Suprapubic skin (tissue), 4 donors: ENCODE measurements around the gene ZNF775. TPM values are rescaled to one million over a fixed set of nuclear protein-coding genes. Genes with fewer than 3 reads are reported as not detected.

Source experiments
- DNase-seq, 2 donors: peaks; one replicate each; pipeline ENCODE4 v3.0.0-alpha.2; 2019; ENCODE audit warnings: low spot score in 2 of 2
- H3K27ac ChIP-seq: fragments of 200-600 bp; sonication (generic); one replicate; pipeline ENCODE4 v1.5.1; 2019
- H3K27me3 ChIP-seq: fragments of 200-600 bp; sonication (generic); one replicate; pipeline ENCODE4 v1.5.1; 2019
- H3K36me3 ChIP-seq: fragments of 200-600 bp; sonication (generic); one replicate; pipeline ENCODE4 v1.5.1; 2019
- H3K4me1 ChIP-seq: fragments of 200-600 bp; sonication (generic); one replicate; pipeline ENCODE4 v1.5.1; 2019
- H3K4me3 ChIP-seq: fragments of 200-600 bp; sonication (generic); one replicate; pipeline ENCODE4 v1.5.1; 2019; ENCODE audit warnings: mild to moderate bottlenecking
- H3K9me3 ChIP-seq: fragments of 200-600 bp; sonication (generic); one replicate; pipeline ENCODE4 v1.5.1; 2019
- CTCF ChIP-seq, 2 donors: fragments of 200-600 bp in 1 of 2; fragments of 450-650 bp in 1 of 2; sonication (generic) in 1 of 2; IDR thresholded peaks; one replicate each; pipeline ENCODE4 v1.5.1; 2016 to 2019; ENCODE audit warnings: antibody characterized with exemption in 2 of 2, mild to moderate bottlenecking in 1 of 2, moderate library complexity in 1 of 2
- EP300 ChIP-seq: sonication (generic); formaldehyde crosslinking; IDR thresholded peaks from one replicate; pipeline ENCODE4 v1.6.1; 2017; ENCODE audit warnings: antibody characterized with exemption
- POLR2A ChIP-seq, 2 donors: fragments of 450-650 bp; IDR thresholded peaks; one replicate each; pipeline ENCODE4 v1.6.1; 2017; ENCODE audit warnings: antibody characterized with exemption in 2 of 2, mild to moderate bottlenecking in 2 of 2, moderate library complexity in 2 of 2
- POLR2AphosphoS5 ChIP-seq, 3 donors: sonication (generic); formaldehyde crosslinking; IDR thresholded peaks; one replicate each; pipeline ENCODE4 v1.6.1; 2017; ENCODE audit warnings: antibody characterized with exemption in 3 of 3
- WGBS: methylation state at CpG from one replicate; pipeline ENCODE4 v1.1.5; 2018; 5-methylcytosine and 5-hydroxymethylcytosine counted together
- total RNA-seq, 4 donors: library from RNA; depleted of rRNA; stranded (reverse); fragments of >200 nt; gene quantifications; one replicate each; pipeline ENCODE4 v1.1.0, GENCODE V29; 2016

Gene ZNF775
- total RNA-seq, 4 donors from 2014 or later: 1.6 to 3.9 (median 2.6) TPM

- TF ChIP-seq POLR2AphosphoS5 (IDR thresholded peaks at IDR 0.05): no peak
- no peak for TF ChIP-seq CTCF (IDR thresholded peaks at IDR 0.05)
- no peak for TF ChIP-seq EP300
- TF ChIP-seq POLR2A (IDR thresholded peaks at IDR 0.05): no peak
- no peaks in the 10 kb centered on the region for H3K36me3 ChIP-seq
- no peak overlapping the region for H3K4me3 ChIP-seq
- H3K9me3 ChIP-seq: peaks cover 21% of the 10 kb centered on the region
- no peaks in the 10 kb centered on the region for H3K27me3 ChIP-seq
- DNase-seq: no peak
- 76% methylated on average over 6 of the region's 7 CpGs for WGBS
- no peak overlapping the region for H3K27ac ChIP-seq
- peaks cover 9% of the 10 kb centered on the region for H3K4me1 ChIP-seq
These were observed 65.7 kb downstream of the ZNF775 start for GRCh38 chr7:150444674-150445365.

GRCh38 chr7:150446288-150446938 is 67.3 kb downstream of the ZNF775 start:
- WGBS: 81% methylated on average over 2 of the region's 2 CpGs
- no peak overlapping the region for H3K4me3 ChIP-seq
- peaks cover 5% of the 10 kb centered on the region for H3K27me3 ChIP-seq
- H3K9me3 ChIP-seq: peaks cover 13% of the 10 kb centered on the region
- no peaks in the 10 kb centered on the region for H3K36me3 ChIP-seq
- H3K4me1 ChIP-seq: peaks cover 9% of the 10 kb centered on the region
- H3K27ac ChIP-seq: no peak overlapping the region
- no peak for DNase-seq
- no peak for TF ChIP-seq POLR2A (IDR thresholded peaks at IDR 0.05)
- no peak for TF ChIP-seq EP300
- TF ChIP-seq CTCF (IDR thresholded peaks at IDR 0.05): no peak
- no peak for TF ChIP-seq POLR2AphosphoS5 (IDR thresholded peaks at IDR 0.05)

Other genes with a start within 250 kb of the ZNF775 start
- 10 to 100 TPM in 3 of 4 donors, 1 to 10 TPM in 1; 7.9 to 29.0 (median 22.5) TPM for gene LRRC61, start 56.0 kb upstream of the ZNF775 start, total RNA-seq
- 10 to 100 TPM; 10.4 to 16.5 (median 13.1) TPM for gene ACTR3C, start 55.8 kb upstream of the ZNF775 start, total RNA-seq
- gene RARRES2, start 37.7 kb upstream of the ZNF775 start, total RNA-seq: 10 to 100 TPM; 12.8 to 23.4 (median 16.5) TPM
- 10 to 100 TPM; 56.1 to 75.5 (median 73.7) TPM for gene REPIN1, start 10.5 kb upstream of the ZNF775 start, total RNA-seq
- gene GIMAP8, start 71.3 kb downstream of the ZNF775 start, total RNA-seq: 1 to 10 TPM; 1.5 to 5.6 (median 3.2) TPM
- 10 to 100 TPM in 1 of 4 donors, 1 to 10 TPM in 3; 1.4 to 10.8 (median 4.9) TPM for gene GIMAP7, start 135.5 kb downstream of the ZNF775 start, total RNA-seq
- 10 to 100 TPM in 2 of 4 donors, 1 to 10 TPM in 2; 6.5 to 12.5 (median 9.3) TPM for gene GIMAP4, start 188.1 kb downstream of the ZNF775 start, total RNA-seq